HG03139 (cell line): ENCODE data around the gene XCR1.
"Not testable (repeated sequence)": the region's sequence is repeated elsewhere in the genome, so short reads cannot be mapped to it uniquely, and the experiment has no call there.

ENCODE experiments used
- ATAC-seq: cut with Tn5 transposase; IDR thresholded peaks from one replicate; pipeline ENCODE4 v1.9.1; 2021; ENCODE audit not compliant: unreplicated experiment

The XCR1 gene

GRCh38 chr3:46046231-46046630 is 18.9 kb upstream of the XCR1 start:
- ATAC-seq = not testable (repeated sequence)

- ATAC-seq = no peak
Measured at GRCh38 chr3:46038916-46039315, 11.6 kb upstream of the XCR1 start.

- ATAC-seq = not testable (repeated sequence)
Measured at GRCh38 chr3:46038071-46038470, 10.8 kb upstream of the XCR1 start.

- no peak for ATAC-seq
Measured at GRCh38 chr3:46036191-46036590, 8.9 kb upstream of the XCR1 start.

- ATAC-seq = no peak
Measured at GRCh38 chr3:46031747-46032146, 4.5 kb upstream of the XCR1 start.

GRCh38 chr3:46031269-46031668 is 4.0 kb upstream of the XCR1 start:
- ATAC-seq = no peak

GRCh38 chr3:46030626-46031025 is 3.3 kb upstream of the XCR1 start:
- no peak for ATAC-seq

- no peak for ATAC-seq
Measured at GRCh38 chr3:46029953-46030543, 2.8 kb upstream of the XCR1 start.

GRCh38 chr3:46027736-46028397 is 584 bp upstream of the XCR1 start:
- no peak for ATAC-seq

GRCh38 chr3:46025139-46025538 is 2.1 kb downstream of the XCR1 start:
- no peak for ATAC-seq

GRCh38 chr3:46024131-46024530 is 3.2 kb downstream of the XCR1 start:
- ATAC-seq = no peak

- no peak for ATAC-seq
Measured at GRCh38 chr3:46022909-46023785, 4.1 kb downstream of the XCR1 start.

- no peak for ATAC-seq
Measured at GRCh38 chr3:46021516-46021915, 5.8 kb downstream of the XCR1 start.

GRCh38 chr3:46020766-46021510 is 6.3 kb downstream of the XCR1 start:
- ATAC-seq = no peak

GRCh38 chr3:46019707-46020106 is 7.6 kb downstream of the XCR1 start:
- ATAC-seq = no peak

GRCh38 chr3:46017720-46018119 is 9.6 kb downstream of the XCR1 start:
- no peak for ATAC-seq

- ATAC-seq = no peak
Measured at GRCh38 chr3:46013316-46014094, 13.8 kb downstream of the XCR1 start.

GRCh38 chr3:46012246-46012645 is 15.0 kb downstream of the XCR1 start:
- no peak for ATAC-seq

- no peak for ATAC-seq
Measured at GRCh38 chr3:46010519-46011113, 16.7 kb downstream of the XCR1 start.

- ATAC-seq = no peak
Measured at GRCh38 chr3:46008058-46008457, 19.2 kb downstream of the XCR1 start.
